Astrocyte (in vitro differentiated cells and primary cell): ENCODE measurements around the gene MAP3K10. TPM values are rescaled to one million over a fixed set of nuclear protein-coding genes. Genes with fewer than 3 reads are reported as not detected.

Source experiments
- DNase-seq: peaks from one replicate; pipeline ENCODE4 v3.0.0-alpha.2; 2010; ENCODE audit warnings: low read depth
- FAIRE-seq: peaks from 2 replicates; lab custom pipeline; 2011; peaks lifted over from hg19 to GRCh38; lab: Jason Lieb, UNC
- H2AFZ ChIP-seq: 2 replicates; pipeline ENCODE4 v1.6.0; 2012; ENCODE audit warnings: low read depth, low read length, inconsistent platforms
- H3K27ac ChIP-seq: 2 replicates; pipeline ENCODE4 v1.5.1; 2011; ENCODE audit warnings: low read depth, low read length, inconsistent platforms
- H3K27me3 ChIP-seq: 2 replicates; pipeline ENCODE4 v1.6.0; 2011; ENCODE audit warnings: low read length, inconsistent platforms; ENCODE audit not compliant: insufficient read depth
- H3K36me3 ChIP-seq: 2 replicates; pipeline ENCODE4 v1.5.1; 2011; ENCODE audit warnings: low read length, inconsistent platforms; ENCODE audit not compliant: insufficient read depth
- H3K4me1 ChIP-seq: 2 replicates; pipeline ENCODE4 v1.5.1; 2011; ENCODE audit warnings: low read length, inconsistent platforms; ENCODE audit not compliant: insufficient read depth
- H3K4me2 ChIP-seq: 2 replicates; pipeline ENCODE4 v1.6.0; 2012; ENCODE audit warnings: low read length, inconsistent platforms
- H3K4me3 ChIP-seq: 2 replicates; pipeline ENCODE4 v1.5.1; 2011; ENCODE audit warnings: low read depth, mild to moderate bottlenecking, low read length, inconsistent platforms; ENCODE audit not compliant: insufficient read depth
- H3K79me2 ChIP-seq: 2 replicates; pipeline ENCODE4 v1.6.0; 2012; ENCODE audit warnings: mild to moderate bottlenecking, low read length, inconsistent platforms; ENCODE audit not compliant: insufficient read depth
- H3K9ac ChIP-seq: 2 replicates; pipeline ENCODE4 v1.6.0; 2012; ENCODE audit warnings: mild to moderate bottlenecking, low read length, inconsistent platforms
- H3K9me3 ChIP-seq: 2 replicates; pipeline ENCODE4 v1.5.1; 2012; ENCODE audit warnings: low read depth, mild to moderate bottlenecking, low read length, inconsistent platforms; ENCODE audit not compliant: insufficient read depth
- H4K20me1 ChIP-seq: 2 replicates; pipeline ENCODE4 v1.6.0; 2012; ENCODE audit warnings: low read length, inconsistent platforms; ENCODE audit not compliant: insufficient read depth
- H3K27ac Mint-ChIP-seq: one replicate; pipeline ENCODE4 v1.8.0; 2021; ENCODE audit warnings: mild to moderate bottlenecking, mixed read lengths; ENCODE audit not compliant: unreplicated experiment
- H3K27me3 Mint-ChIP-seq: one replicate; pipeline ENCODE4 v1.8.0; 2021; ENCODE audit warnings: low read depth, mixed read lengths; ENCODE audit not compliant: unreplicated experiment
- H3K36me3 Mint-ChIP-seq: one replicate; pipeline ENCODE4 v1.8.0; 2021; ENCODE audit warnings: low read depth, mixed read lengths; ENCODE audit not compliant: unreplicated experiment
- H3K4me1 Mint-ChIP-seq: one replicate; pipeline ENCODE4 v1.8.0; 2021; ENCODE audit warnings: low read depth, mixed read lengths; ENCODE audit not compliant: unreplicated experiment
- H3K4me3 Mint-ChIP-seq: one replicate; pipeline ENCODE4 v1.8.0; 2021; ENCODE audit warnings: mild to moderate bottlenecking, moderate library complexity, mixed read lengths; ENCODE audit not compliant: unreplicated experiment
- H3K9me3 Mint-ChIP-seq: one replicate; pipeline ENCODE4 v1.8.0; 2021; ENCODE audit warnings: mild to moderate bottlenecking, mixed read lengths; ENCODE audit not compliant: unreplicated experiment
- EZH2 ChIP-seq: IDR thresholded peaks from 2 replicates; pipeline ENCODE4 v1.6.1; 2012; ENCODE audit warnings: mild to moderate bottlenecking, low read length, inconsistent platforms; ENCODE audit not compliant: insufficient read depth
- total RNA-seq: library from RNA; stranded (reverse); gene quantifications from 2 replicates; pipeline ENCODE4 v1.2.1, GENCODE V29; 2021
- TF ChIP-seq, protein P1 (sequence below): IDR thresholded peaks from 2 replicates; pipeline ENCODE4 v1.5.1; 2011; ENCODE audit warnings: low read depth, mild to moderate bottlenecking, inconsistent platforms, low read length, moderate library complexity; ENCODE audit not compliant: insufficient read depth

MAP3K10 gene
- total RNA-seq, 1 donor from 2014 or later: 17.2 TPM

DNA sequence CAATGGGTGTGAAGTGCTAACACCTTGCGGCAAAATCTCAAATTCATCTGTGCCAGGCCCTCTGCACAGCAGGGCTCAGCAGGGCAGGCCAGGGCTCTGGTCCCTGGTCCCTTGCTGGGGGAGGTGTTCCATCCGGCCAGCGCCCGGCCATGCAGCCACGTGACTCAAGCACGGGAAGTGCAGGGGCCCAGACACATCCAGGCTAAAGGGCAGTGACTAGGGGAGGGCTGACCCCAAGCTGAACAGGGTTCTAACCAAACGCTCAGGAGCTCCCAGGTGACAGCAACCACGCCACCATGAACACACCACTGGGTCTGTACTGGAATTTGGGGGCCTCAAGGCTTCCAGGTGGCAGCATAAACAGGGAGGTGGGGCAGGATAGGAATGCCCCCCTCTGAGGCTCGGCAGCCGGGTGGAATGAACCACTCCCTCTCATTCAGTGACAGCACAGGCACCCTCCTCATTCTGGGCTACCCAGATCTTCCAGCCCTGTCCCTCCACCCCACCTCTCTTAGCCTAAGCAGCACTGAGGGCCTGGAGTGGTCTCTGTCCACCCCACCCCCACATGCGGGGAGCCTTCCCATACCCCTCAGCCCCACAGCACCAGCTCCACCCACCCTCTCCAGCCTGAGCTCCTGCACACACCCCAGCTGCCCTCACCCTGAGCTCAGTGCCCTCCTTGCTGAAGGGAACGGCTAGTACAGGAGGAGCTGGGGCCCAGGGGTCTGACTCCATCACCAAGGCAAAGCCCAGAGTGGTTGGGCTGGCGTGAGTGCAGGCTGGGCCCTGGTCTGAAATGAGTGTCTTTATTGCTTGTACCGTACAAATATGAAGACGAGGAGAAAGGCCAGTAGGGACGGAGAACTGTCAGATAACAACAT, 40.6 kb downstream of the MAP3K10 start:
- no peaks in the 10 kb centered on the region for H3K9me3 Mint-ChIP-seq
- FAIRE-seq: no peak
- Histone ChIP-seq H3K4me1 (peaks cover 29% of the 10 kb centered on the region), H3K4me3 (no peak overlapping the region), H3K9ac (no peak overlapping the region), H3K9me3 (no peaks in the 10 kb centered on the region), H3K27ac (no peak overlapping the region), H4K20me1 (no peaks in the 10 kb centered on the region), H3K79me2 (no peaks in the 10 kb centered on the region), H3K4me2 (peak overlapping the region; percentile 25), H3K36me3 (peaks cover under 1% of the 10 kb centered on the region), H2AFZ (no peak overlapping the region), H3K27me3 (peaks cover 2% of the 10 kb centered on the region)
- H3K36me3 Mint-ChIP-seq: no peaks in the 10 kb centered on the region
- TF ChIP-seq, protein P1, sequence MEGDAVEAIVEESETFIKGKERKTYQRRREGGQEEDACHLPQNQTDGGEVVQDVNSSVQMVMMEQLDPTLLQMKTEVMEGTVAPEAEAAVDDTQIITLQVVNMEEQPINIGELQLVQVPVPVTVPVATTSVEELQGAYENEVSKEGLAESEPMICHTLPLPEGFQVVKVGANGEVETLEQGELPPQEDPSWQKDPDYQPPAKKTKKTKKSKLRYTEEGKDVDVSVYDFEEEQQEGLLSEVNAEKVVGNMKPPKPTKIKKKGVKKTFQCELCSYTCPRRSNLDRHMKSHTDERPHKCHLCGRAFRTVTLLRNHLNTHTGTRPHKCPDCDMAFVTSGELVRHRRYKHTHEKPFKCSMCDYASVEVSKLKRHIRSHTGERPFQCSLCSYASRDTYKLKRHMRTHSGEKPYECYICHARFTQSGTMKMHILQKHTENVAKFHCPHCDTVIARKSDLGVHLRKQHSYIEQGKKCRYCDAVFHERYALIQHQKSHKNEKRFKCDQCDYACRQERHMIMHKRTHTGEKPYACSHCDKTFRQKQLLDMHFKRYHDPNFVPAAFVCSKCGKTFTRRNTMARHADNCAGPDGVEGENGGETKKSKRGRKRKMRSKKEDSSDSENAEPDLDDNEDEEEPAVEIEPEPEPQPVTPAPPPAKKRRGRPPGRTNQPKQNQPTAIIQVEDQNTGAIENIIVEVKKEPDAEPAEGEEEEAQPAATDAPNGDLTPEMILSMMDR: no peak
- no peak for TF ChIP-seq EZH2
- no peak overlapping the region for H3K4me3 Mint-ChIP-seq
- no peak for DNase-seq
- no peak overlapping the region for H3K27ac Mint-ChIP-seq
- peaks cover 30% of the 10 kb centered on the region for H3K4me1 Mint-ChIP-seq
- H3K27me3 Mint-ChIP-seq: peaks cover 2% of the 10 kb centered on the region

DNA sequence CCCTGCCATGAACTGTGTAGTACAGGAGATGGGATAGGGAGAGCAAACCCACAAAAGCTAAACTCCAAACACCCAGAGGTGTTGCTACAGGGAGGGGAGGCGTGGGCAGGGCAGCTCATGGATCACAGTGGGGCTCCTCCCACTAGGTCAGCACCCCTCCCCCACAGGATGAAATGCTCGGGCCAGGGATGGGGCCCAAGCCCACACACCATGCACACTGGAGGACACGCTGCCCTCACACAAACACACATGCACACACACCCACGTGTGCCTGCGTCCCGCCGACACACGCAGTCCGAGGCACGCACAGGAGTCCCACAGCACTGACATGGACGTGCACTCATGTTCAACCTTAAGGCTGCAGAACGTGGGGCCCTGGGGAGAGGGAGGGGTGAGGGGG, 41.3 kb downstream of the MAP3K10 start:
- no peak overlapping the region for H2AFZ ChIP-seq
- Mint-ChIP-seq H3K4me1 (peaks cover 30% of the 10 kb centered on the region), H3K27me3 (no peaks in the 10 kb centered on the region), H3K9me3 (no peaks in the 10 kb centered on the region), H3K27ac (no peak overlapping the region), H3K36me3 (peaks cover 4% of the 10 kb centered on the region), H3K4me3 (no peak overlapping the region)
- no peak overlapping the region for H3K9ac ChIP-seq
- H3K79me2 ChIP-seq: no peaks in the 10 kb centered on the region
- peaks cover 29% of the 10 kb centered on the region for H3K4me1 ChIP-seq
- H3K9me3 ChIP-seq: no peaks in the 10 kb centered on the region
- no peak overlapping the region for H3K4me3 ChIP-seq
- H4K20me1 ChIP-seq: no peaks in the 10 kb centered on the region
- peaks cover 4% of the 10 kb centered on the region for H3K36me3 ChIP-seq
- FAIRE-seq (no peak), DNase-seq (no peak)
- H3K27me3 ChIP-seq: no peaks in the 10 kb centered on the region
- TF ChIP-seq, protein P1: no peak
- TF ChIP-seq EZH2: no peak
- H3K4me2 ChIP-seq: no peak overlapping the region
- no peak overlapping the region for H3K27ac ChIP-seq
